SIG-M5 treated with dmso at 0.1 percent for 504 hours (cell line): ENCODE data around the gene YKT6.
"Not testable (repeated sequence)": the region's sequence is repeated elsewhere in the genome, so short reads cannot be mapped to it uniquely, and the experiment has no call there.

Experiments used
- DNase-seq: peaks from one replicate; lab custom pipeline; 2025; ENCODE audit not compliant: unreplicated experiment; lab: John Stamatoyannopoulos, UW

YKT6 gene

GRCh38 chr7:44193011-44193802 is 7.6 kb upstream of the YKT6 start:
- no peak for DNase-seq

- DNase-seq = no peak
These were observed 6.7 kb upstream of the YKT6 start for GRCh38 chr7:44194069-44194468.

GRCh38 chr7:44194562-44195145 is 6.1 kb upstream of the YKT6 start:
- no peak for DNase-seq

GRCh38 chr7:44195889-44196288 is 4.9 kb upstream of the YKT6 start:
- DNase-seq = no peak

- peak; percentile 40 for DNase-seq
These were observed 4.3 kb upstream of the YKT6 start for GRCh38 chr7:44196450-44196872.

- DNase-seq = no peak
These were observed 3.3 kb upstream of the YKT6 start for GRCh38 chr7:44197474-44197873.

GRCh38 chr7:44200163-44200562 is 615 bp upstream of the YKT6 start:
- not testable (repeated sequence) for DNase-seq

GRCh38 chr7:44201813-44202212 is 1.0 kb downstream of the YKT6 start:
- DNase-seq = no peak

GRCh38 chr7:44206008-44206407 is 5.2 kb downstream of the YKT6 start:
- no peak for DNase-seq

- no peak for DNase-seq
These were observed 7.3 kb downstream of the YKT6 start for GRCh38 chr7:44208085-44208484.

GRCh38 chr7:44210107-44210506 is 9.3 kb downstream of the YKT6 start:
- no peak for DNase-seq

GRCh38 chr7:44211126-44211675 is 10.4 kb downstream of the YKT6 start:
- DNase-seq = no peak

- no peak for DNase-seq
These were observed 11.2 kb downstream of the YKT6 start for GRCh38 chr7:44212018-44212417.

- DNase-seq = no peak
These were observed 11.9 kb downstream of the YKT6 start for GRCh38 chr7:44212581-44213184.

GRCh38 chr7:44213206-44213876 is 12.6 kb downstream of the YKT6 start:
- no peak for DNase-seq

GRCh38 chr7:44213877-44214388 is 13.2 kb downstream of the YKT6 start:
- DNase-seq = no peak

- DNase-seq = no peak
These were observed 14.8 kb downstream of the YKT6 start for GRCh38 chr7:44215531-44215930.

GRCh38 chr7:44216019-44216418 is 15.2 kb downstream of the YKT6 start:
- DNase-seq = no peak

GRCh38 chr7:44216521-44217222 is 15.9 kb downstream of the YKT6 start:
- DNase-seq = no peak

- DNase-seq = no peak
These were observed 16.5 kb downstream of the YKT6 start for GRCh38 chr7:44217223-44217714.
